DOHH2 (cell line): Measurements from ENCODE around the gene OBSCN.

ENCODE experiments used
- H3F3A ChIP-seq: fragments of 200-600 bp; sonication (generic), shearing (Covaris generic); 2 replicates; pipeline ENCODE4 v1.6.0; 2016; ENCODE audit warnings: antibody characterized with exemption, mild to moderate bottlenecking; ENCODE audit not compliant: control insufficient read depth, insufficient read depth
- H3K27ac ChIP-seq: fragments of 200-600 bp; sonication (generic); 2 replicates; pipeline ENCODE4 v1.5.1; 2014; ENCODE audit warnings: low read depth, mild to moderate bottlenecking, low read length, moderate library complexity
- H3K27me3 ChIP-seq: fragments of 200-600 bp; sonication (generic); 2 replicates; pipeline ENCODE4 v1.6.1; 2014; ENCODE audit warnings: mild to moderate bottlenecking, low read length, mixed read lengths; ENCODE audit not compliant: control insufficient read depth
- H3K36me3 ChIP-seq: fragments of 200-600 bp; sonication (generic); 2 replicates; pipeline ENCODE4 v1.6.1; 2014; ENCODE audit warnings: mild to moderate bottlenecking, low read length, moderate library complexity, mixed read lengths; ENCODE audit not compliant: control insufficient read depth
- H3K4me1 ChIP-seq: fragments of 200-600 bp; sonication (generic); 2 replicates; pipeline ENCODE4 v1.6.1; 2014; ENCODE audit warnings: mild to moderate bottlenecking, low read length, mixed read lengths; ENCODE audit not compliant: control insufficient read depth
- H3K4me2 ChIP-seq: fragments of 200-600 bp; sonication (generic); 2 replicates; pipeline ENCODE4 v1.6.0; 2014; ENCODE audit warnings: mild to moderate bottlenecking, low read length, moderate library complexity
- H3K4me3 ChIP-seq: fragments of 200-600 bp; sonication (generic); 2 replicates; pipeline ENCODE4 v1.5.1; 2014; ENCODE audit warnings: mild to moderate bottlenecking, low read length, mixed read lengths
- H3K79me2 ChIP-seq: fragments of 200-600 bp; sonication (generic); 2 replicates; pipeline ENCODE4 v1.6.1; 2014; ENCODE audit warnings: mild to moderate bottlenecking, low read length, mixed read lengths; ENCODE audit not compliant: control insufficient read depth
- H3K9me2 ChIP-seq: fragments of 200-600 bp; sonication (generic); replicated peaks from 2 replicates; pipeline ENCODE4 v1.6.1; 2014; ENCODE audit warnings: mild to moderate bottlenecking, low read length, mixed read lengths; ENCODE audit not compliant: control insufficient read depth
- H3K9me3 ChIP-seq: fragments of 200-600 bp; sonication (generic); 2 replicates; pipeline ENCODE4 v1.6.1; 2014; ENCODE audit warnings: antibody characterized with exemption, low read length, mixed read lengths; ENCODE audit not compliant: control insufficient read depth, insufficient read depth
- H4K20me1 ChIP-seq: fragments of 200-600 bp; sonication (generic); 2 replicates; pipeline ENCODE4 v1.6.0; 2014; ENCODE audit warnings: low read depth, mild to moderate bottlenecking, antibody characterized with exemption, low read length, moderate library complexity; ENCODE audit not compliant: control insufficient read depth, insufficient read depth
- CTCF ChIP-seq: fragments of 200-600 bp; sonication (generic); IDR thresholded peaks from one replicate; pipeline ENCODE4 v1.5.1; 2014; ENCODE audit warnings: antibody characterized with exemption, mild to moderate bottlenecking, low read depth, low read length; ENCODE audit not compliant: poor library complexity, severe bottlenecking
- EZH2phosphoT487 ChIP-seq: fragments of 200-600 bp; sonication (generic); IDR thresholded peaks from 2 replicates; pipeline ENCODE4 v1.6.1; 2017; ENCODE audit warnings: borderline replicate concordance, mild to moderate bottlenecking, antibody characterized with exemption, low read length, moderate library complexity, mixed read lengths

OBSCN gene

GRCh38 chr1:228213917-228214808 is 6.3 kb downstream of the OBSCN start:
- Histone ChIP-seq H4K20me1 (no peaks in the 10 kb centered on the region), H3K79me2 (no peaks in the 10 kb centered on the region), H3K4me2 (no peak overlapping the region), H3K9me3 (no peaks in the 10 kb centered on the region), H3K9me2 (no peaks in the 10 kb centered on the region), H3K4me1 (peaks cover 4% of the 10 kb centered on the region; the same call in 1 of the 2 replicates), H3K4me3 (no peak overlapping the region), H3K27me3 (no peaks in the 10 kb centered on the region), H3K36me3 (no peaks in the 10 kb centered on the region), H3F3A (no peaks in the 10 kb centered on the region), H3K27ac (no peak overlapping the region)
- TF ChIP-seq CTCF (no peak), EZH2phosphoT487 (no peak)

GRCh38 chr1:228214921-228215662 is 7.2 kb downstream of the OBSCN start:
- no peak overlapping the region for H3K4me2 ChIP-seq
- no peak overlapping the region for H3K27ac ChIP-seq
- TF ChIP-seq CTCF, result no peak
- no peak for TF ChIP-seq EZH2phosphoT487
- H3K9me3 ChIP-seq, result no peaks in the 10 kb centered on the region
- H3K36me3 ChIP-seq, result no peaks in the 10 kb centered on the region
- H3K4me1 ChIP-seq, result peaks cover 4% of the 10 kb centered on the region; the same call in 1 of the 2 replicates
- no peaks in the 10 kb centered on the region for H3K27me3 ChIP-seq
- H3K9me2 ChIP-seq, result no peaks in the 10 kb centered on the region
- no peak overlapping the region for H3K4me3 ChIP-seq
- H3K79me2 ChIP-seq, result no peaks in the 10 kb centered on the region
- H3F3A ChIP-seq, result no peaks in the 10 kb centered on the region
- H4K20me1 ChIP-seq, result no peaks in the 10 kb centered on the region

- no peak overlapping the region for H3K4me2 ChIP-seq
- no peaks in the 10 kb centered on the region for H3K79me2 ChIP-seq
- H3K27ac ChIP-seq, result no peak overlapping the region
- peaks cover 4% of the 10 kb centered on the region; the same call in 1 of the 2 replicates for H3K4me1 ChIP-seq
- no peaks in the 10 kb centered on the region for H3K27me3 ChIP-seq
- H3K4me3 ChIP-seq, result no peak overlapping the region
- no peaks in the 10 kb centered on the region for H3F3A ChIP-seq
- no peak for TF ChIP-seq EZH2phosphoT487
- TF ChIP-seq CTCF, result no peak
- no peaks in the 10 kb centered on the region for H4K20me1 ChIP-seq
- H3K9me2 ChIP-seq, result no peaks in the 10 kb centered on the region
- H3K9me3 ChIP-seq, result no peaks in the 10 kb centered on the region
- no peaks in the 10 kb centered on the region for H3K36me3 ChIP-seq
Measured at GRCh38 chr1:228215663-228216116, 7.8 kb downstream of the OBSCN start.
